OCI-LY1 (cell line): ENCODE results near the gene ICE2.

ENCODE experiments used
- EZH2 ChIP-seq: fragments of 200-600 bp; sonication (generic), shearing (Covaris generic); IDR thresholded peaks from 2 replicates; pipeline ENCODE4 v1.8.0; 2017; ENCODE audit warnings: borderline replicate concordance, mixed run types, mild to moderate bottlenecking, antibody characterized with exemption, low read length, moderate library complexity, mixed read lengths
- TF ChIP-seq, protein P1 (sequence below): fragments of 200-600 bp; sonication (generic), shearing (Covaris generic); IDR thresholded peaks from 2 replicates; pipeline ENCODE4 v1.5.1; 2017; ENCODE audit warnings: mild to moderate bottlenecking, antibody characterized with exemption, low read length, moderate library complexity, mixed read lengths

DNA sequence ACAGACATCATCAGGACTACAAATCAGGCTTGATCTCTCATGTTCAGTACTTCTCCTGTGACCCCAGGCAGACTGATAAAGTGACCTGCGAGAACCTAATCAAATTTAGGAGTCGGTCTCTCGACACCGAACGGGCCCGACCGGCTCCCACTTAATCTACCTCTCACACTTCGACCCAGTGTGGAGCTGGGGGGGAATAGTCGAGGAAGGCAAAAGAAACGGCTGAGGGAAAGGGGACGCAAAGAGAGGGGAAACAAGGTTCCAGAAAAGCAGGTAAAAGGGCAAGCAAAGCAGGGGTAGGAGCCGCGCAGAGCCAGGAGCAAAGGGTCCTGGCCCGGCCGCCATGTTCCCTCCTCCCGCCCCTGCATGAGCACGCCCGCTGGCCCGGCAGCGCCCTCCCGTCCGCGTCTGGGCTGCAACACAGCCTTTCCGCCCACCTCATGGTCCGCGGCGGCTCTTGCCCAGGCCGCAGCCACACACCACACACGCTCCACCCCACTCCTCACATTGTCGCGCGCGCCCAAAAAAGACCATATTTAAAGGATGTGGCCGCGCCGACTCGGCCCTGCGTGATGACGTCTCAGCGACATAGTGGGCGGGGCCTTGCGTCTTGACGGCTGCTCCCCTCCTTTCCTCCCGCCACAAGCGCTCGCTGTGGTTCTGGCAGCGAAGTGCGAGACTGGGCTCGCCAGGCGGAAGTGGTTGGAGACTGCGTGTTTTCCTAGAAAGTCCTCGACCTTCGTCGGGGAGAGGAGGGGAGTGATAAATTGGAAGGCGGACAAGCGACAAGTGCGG is at the start of gene ICE2:
- TF ChIP-seq EZH2: no peak
- TF ChIP-seq, protein P1, sequence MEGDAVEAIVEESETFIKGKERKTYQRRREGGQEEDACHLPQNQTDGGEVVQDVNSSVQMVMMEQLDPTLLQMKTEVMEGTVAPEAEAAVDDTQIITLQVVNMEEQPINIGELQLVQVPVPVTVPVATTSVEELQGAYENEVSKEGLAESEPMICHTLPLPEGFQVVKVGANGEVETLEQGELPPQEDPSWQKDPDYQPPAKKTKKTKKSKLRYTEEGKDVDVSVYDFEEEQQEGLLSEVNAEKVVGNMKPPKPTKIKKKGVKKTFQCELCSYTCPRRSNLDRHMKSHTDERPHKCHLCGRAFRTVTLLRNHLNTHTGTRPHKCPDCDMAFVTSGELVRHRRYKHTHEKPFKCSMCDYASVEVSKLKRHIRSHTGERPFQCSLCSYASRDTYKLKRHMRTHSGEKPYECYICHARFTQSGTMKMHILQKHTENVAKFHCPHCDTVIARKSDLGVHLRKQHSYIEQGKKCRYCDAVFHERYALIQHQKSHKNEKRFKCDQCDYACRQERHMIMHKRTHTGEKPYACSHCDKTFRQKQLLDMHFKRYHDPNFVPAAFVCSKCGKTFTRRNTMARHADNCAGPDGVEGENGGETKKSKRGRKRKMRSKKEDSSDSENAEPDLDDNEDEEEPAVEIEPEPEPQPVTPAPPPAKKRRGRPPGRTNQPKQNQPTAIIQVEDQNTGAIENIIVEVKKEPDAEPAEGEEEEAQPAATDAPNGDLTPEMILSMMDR: no peak
